ENCODE data around the gene TMTC4.

DNA sequence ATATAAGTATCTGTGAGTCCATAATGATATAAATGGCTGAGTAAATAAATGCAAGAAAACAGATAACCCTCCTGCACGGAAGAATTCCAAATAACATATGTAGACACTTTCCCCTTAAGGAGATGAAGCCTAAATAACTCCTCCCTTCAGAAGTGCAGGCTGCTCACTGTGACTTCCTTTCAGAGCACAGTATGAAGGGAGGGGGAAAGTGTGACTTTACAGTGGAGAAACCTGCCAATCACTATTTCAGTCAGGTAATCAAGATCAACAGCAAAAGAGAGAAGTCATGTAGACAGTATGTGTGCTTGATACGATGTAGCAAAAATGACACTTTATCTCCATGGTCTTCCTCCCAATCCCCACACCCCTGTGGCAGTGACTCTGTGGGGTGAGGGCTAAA is 93.1 kb downstream of the TMTC4 start:
- no peak for TF ChIP-seq POLR2A (IDR thresholded peaks at IDR 0.05; ENCODE audit: low read length)
- TF ChIP-seq GATA1 (IDR thresholded peaks at IDR 0.05; ENCODE audit: low read depth, low read length): no peak

Measured in erythroblast (primary cell).